PC-9 (cell line): ENCODE data around the gene PPY.

Source experiments
- EZH2 ChIP-seq: fragments of 200-600 bp; sonication (generic); IDR thresholded peaks from 2 replicates; pipeline ENCODE4 v1.8.0; 2017; ENCODE audit warnings: antibody characterized with exemption, low read depth
- TF ChIP-seq, protein P1 (sequence below): fragments of 200-600 bp; sonication (generic); conservative IDR thresholded peaks from 2 replicates; pipeline ENCODE4 v1.6.1; 2017; ENCODE audit warnings: mixed run types, antibody characterized with exemption, mild to moderate bottlenecking, moderate library complexity

DNA sequence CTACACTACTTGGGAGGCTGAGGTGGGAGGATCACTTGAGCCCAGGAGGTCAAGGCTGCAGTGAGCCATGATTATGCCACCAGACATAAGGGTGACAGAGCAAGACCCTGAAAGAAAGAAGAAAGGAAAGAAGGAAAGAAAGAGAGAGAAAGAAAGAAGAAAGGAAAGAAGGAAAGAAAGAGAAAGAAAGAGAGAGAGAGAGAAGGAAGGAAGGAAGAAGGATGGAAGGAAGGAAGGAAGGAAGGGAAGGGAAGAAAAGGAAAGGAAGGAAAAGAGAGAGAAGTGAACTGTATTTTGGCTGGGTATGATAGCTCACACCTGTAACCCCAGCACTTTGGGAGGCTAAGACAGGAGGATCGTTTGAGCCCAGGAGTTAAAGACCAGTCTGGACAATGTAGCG, 35.8 kb upstream of the PPY start:
- TF ChIP-seq, protein P1, sequence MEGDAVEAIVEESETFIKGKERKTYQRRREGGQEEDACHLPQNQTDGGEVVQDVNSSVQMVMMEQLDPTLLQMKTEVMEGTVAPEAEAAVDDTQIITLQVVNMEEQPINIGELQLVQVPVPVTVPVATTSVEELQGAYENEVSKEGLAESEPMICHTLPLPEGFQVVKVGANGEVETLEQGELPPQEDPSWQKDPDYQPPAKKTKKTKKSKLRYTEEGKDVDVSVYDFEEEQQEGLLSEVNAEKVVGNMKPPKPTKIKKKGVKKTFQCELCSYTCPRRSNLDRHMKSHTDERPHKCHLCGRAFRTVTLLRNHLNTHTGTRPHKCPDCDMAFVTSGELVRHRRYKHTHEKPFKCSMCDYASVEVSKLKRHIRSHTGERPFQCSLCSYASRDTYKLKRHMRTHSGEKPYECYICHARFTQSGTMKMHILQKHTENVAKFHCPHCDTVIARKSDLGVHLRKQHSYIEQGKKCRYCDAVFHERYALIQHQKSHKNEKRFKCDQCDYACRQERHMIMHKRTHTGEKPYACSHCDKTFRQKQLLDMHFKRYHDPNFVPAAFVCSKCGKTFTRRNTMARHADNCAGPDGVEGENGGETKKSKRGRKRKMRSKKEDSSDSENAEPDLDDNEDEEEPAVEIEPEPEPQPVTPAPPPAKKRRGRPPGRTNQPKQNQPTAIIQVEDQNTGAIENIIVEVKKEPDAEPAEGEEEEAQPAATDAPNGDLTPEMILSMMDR = no peak
- TF ChIP-seq EZH2 = no peak
